HG02610 (cell line): ENCODE data around the gene LRRC9.
"Not testable (repeated sequence)": the region's sequence is repeated elsewhere in the genome, so short reads cannot be mapped to it uniquely, and the experiment has no call there.

Experiments used
- ATAC-seq: cut with Tn5 transposase; IDR thresholded peaks from one replicate; pipeline ENCODE4 v1.9.1; 2021; ENCODE audit warnings: mild to moderate bottlenecking, moderate library complexity; ENCODE audit not compliant: unreplicated experiment

The LRRC9 gene

DNA sequence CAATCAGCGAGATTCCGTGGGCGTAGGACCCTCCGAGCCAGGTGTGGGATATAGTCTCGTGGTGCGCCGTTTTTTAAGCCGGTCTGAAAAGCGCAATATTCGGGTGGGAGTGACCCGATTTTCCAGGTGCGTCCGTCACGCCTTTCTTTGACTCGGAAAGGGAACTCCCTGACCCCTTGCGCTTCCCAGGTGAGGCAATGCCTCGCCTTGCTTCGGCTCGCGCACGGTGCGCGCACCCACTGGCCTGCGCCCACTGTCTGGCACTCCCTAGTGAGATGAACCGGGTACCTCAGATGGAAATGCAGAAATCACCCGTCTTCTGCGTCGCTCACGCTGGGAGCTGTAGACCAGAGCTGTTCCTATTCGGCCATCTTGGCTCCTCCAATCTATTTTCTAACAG lies 32.2 kb downstream of the LRRC9 start:
- not testable (repeated sequence) for ATAC-seq

DNA sequence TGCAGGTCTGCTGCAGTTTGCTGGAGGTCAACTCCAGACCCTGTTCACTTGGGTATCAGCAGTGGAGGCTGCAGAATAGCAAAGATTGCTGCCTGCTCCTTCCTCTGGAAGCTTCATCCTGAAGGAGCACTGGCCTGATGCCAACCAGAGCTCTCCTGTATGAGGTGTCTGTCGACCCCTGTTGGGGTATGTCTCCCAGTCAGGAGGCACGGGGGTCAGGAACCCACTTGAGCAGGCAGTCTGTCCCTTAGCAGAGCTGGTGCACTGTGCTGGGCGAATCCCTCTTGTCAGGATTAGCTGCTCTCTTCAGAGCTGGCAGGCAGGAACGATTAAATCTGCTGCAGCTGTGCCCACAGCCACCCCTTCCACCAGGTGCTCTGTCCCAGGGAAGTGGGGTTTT lies 37.9 kb downstream of the LRRC9 start:
- ATAC-seq, result not testable (repeated sequence)

DNA sequence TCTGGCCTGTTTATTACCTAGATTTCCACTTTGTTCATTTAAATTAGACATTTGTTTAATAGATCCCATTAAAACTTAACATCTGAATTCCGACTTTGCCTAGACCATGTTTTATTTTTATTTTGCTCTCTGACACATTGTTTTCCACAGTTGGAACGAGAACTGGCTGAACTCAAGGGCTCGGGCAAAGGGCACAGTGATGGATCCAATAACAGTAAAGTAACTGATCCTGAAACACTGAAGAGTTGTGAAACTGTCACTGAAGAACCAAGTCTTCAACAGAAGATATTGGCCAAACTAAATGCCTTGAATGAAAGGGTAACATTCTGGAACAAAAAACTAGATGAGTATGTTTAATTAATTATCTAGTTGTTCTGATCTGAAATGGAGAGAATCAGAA lies 39.7 kb downstream of the LRRC9 start:
- no peak for ATAC-seq

DNA sequence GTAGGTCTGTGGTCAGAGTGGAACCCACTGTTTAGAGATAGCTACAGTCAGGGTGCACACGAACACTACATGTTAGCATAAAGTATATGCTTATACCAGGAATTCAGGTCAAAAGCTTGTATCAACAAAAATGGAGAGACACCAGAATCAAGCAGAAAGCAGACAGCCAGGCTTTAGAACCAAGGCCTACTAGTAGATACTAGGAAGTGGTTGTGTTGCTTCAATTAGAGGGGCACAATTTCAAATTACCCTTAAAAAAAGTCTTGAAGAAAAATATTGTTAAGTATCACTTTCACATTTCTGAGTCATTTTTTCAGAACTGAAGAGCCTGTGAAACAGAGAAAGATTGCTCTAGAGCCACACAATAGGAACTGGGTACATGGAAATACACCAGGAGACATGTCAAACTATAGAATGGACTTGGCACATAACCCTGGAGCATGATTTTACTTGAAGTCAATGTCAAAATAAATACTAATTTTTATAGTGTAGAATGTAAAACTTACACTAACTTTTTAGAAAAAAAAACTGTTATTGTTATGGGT lies 41.6 kb downstream of the LRRC9 start:
- ATAC-seq, result no peak

DNA sequence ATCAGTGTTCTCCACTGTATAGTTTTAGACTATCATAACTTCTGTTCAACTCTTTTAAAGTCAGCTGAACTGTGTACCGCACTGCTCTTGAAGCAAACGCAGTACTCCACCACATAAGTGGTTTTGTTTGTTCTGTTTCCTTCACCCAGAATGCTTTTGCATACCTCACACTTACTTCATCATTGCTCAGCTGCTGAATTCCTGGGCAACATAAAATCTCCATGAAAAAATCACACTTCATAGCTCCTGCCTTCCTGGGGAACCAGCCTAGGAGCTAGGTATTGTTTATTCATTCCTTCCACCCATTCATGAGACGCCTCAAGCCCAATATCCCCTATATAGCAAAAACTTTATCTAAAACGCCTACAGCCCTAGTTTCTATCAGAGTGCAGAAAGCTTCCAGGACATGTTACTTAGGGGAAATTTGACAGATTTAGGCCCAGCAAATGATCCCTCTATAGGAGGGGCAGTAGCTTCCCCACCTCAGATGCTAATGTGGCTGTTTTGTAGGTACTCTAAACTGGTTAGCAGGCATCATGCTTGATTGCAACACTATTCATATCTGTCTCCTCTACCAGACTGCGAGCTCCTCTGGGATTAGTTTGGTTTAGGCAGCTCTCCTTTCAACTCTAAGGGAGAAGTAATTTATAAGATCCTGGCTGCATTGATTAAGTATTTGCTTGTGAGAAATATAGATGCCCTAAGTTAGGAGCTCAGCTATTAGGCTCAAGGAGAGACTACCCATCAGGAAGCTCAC lies 44.5 kb downstream of the LRRC9 start:
- peak; percentile 26 for ATAC-seq

DNA sequence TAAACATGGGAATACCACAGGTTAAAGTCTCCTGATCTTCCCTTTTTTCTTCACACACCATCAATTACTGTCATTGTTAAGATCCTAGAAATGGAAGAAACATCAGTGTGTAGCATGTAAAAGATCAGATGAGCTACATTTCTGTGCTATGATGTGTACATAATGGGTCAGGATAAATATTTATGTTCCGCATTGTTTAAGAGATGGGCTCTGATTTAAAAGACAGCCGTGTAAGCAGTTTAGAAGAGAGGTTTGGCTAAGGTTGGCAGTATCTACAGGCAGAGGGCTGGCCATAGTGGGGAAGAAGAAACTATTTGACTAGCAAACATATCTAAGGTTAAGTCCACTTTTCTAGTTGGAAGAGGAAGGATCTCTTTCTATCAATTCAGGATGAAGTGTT lies 49.4 kb downstream of the LRRC9 start:
- no peak for ATAC-seq

DNA sequence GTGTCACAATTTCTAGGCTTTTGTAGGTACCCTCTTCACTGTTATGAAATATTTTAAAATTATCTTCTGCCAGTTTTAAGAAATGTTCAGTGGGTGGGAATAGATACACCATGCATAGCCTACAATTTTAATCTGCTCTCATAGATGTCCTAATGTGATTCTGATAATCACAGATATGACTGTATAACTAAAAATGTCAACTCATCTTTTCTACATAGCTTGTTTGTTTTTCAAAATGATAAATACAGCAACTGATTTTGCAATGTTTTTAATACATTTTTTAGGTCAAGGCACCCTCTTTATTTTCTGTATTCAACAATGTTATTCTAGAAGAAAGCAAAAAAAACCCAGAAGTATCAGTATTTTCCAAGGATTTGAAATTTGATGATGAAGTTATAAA lies 61.6 kb downstream of the LRRC9 start:
- ATAC-seq, result no peak

DNA sequence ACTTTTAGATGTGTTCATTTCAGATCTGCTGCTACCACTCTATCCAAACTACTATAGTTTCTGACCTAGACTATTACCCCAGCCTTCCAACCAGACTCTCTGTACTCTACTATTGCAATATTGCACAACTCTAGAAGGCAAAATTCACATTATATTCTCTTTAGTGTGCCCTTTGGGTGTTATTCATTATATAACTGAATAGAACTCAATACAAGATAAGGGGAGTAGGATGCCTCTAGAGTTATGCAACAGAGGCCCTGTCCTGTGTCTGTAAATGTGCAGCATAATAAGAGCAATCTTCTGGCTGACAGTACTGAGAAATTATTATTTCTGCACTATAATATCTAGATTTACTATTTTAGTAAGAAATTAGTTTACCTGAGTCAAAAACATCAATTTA lies 63.1 kb downstream of the LRRC9 start:
- ATAC-seq, result no peak

DNA sequence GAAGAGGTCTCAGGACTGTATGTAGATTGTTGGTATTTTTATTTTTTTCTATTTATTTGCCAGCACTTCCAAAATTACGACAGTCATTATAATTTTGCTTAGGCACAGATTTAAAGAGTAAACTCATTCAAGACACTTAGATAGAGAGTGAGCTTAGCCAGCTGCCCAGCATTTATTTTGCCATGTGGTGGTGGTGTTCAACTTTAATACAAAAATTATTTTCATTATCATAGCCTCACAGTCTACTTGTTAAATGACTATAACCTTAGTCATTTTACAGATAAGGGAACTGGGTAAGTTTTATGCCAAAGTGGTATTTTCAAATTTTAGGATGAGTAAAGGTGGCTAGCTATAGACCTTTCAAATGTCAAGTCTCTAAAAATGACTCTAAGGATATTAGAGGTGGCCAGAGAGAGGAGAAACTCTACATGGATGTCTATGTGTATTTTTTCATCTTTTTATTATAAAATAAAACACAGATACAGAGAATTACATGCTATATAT lies 66.7 kb downstream of the LRRC9 start:
- no peak for ATAC-seq

DNA sequence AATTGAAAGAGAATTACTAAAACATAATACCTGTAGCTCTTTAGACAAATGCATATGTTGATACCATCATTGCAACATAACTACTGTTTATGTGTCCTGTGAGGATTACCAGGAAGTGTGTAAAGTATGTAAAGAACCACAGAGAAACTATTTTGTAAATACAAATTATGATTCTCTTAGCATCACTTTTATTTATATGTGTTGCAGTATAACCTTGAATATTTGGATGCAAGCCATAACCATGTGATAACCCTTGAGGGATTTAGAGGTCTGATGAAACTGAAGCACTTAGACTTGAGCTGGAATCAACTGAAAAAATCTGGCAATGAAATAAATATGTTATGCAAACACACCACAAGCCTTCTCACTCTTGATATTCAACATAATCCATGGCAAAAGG lies 77.5 kb downstream of the LRRC9 start:
- ATAC-seq, result no peak

DNA sequence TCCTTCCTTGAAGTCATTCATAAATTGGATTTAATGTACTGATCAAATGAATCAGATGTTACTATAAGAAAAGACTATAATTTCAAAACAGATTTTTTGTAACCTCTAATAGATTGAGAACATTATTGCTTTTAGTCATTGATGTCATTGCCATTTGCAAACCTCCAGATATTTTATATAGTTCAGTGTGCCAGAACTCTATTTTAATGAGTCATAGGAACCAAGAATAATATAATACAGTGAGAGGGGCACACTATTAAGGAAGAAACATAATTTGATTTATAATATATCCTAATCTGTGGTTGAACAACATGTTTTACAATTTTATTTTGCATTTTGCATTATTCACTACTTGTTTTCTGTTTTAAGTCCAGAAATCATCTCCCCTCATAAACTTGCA lies 78.0 kb downstream of the LRRC9 start:
- no peak for ATAC-seq

DNA sequence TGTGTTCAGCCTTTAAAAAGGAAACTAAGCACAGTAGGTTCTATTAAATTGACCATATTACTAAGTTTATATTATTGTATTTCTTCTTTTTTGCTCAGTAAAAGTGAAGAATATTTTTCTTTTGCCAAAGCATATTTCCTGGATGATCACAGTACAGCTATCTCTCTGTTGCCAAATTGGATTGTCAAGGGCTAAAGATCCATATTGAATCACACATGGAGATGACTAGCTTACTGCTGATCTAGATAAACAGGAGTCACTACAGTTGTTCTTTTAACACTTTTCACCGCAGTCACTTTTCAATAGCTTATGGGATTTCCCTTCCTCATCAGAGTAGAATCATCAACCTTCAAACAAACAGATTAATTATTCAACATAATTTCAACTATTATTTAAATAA lies 78.6 kb downstream of the LRRC9 start:
- no peak for ATAC-seq

DNA sequence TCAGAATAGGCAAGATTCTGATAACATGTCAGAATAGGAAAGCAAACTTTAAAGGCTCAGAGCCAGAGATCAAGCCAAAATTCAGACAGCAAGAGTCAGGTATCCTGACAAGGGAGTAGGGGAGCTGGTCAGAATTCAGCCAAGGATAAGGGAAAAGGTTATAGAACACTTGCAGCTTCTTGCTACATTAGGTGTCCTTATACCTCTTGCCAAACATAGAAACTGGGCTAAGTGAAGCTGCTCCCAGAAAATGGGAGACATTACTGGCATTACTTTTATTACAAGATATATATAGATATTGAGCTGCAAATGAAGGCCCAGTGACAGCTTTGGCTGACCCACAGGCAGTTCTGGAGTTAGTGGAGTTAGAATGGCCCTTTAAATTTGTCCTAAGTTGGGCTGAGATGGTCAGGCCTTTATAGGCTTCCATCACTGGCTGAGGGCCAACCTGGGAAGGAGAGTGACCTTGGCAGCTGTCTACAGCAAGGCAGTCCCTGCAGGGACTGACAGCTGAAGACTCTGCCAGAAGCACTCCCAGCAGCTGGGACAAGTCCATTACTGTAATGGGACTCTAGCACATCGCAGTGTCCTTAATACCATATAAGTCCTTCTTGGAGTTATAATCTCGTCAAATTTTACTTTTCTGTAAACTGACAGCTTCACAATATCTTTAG lies 83.0 kb downstream of the LRRC9 start:
- ATAC-seq, result no peak

DNA sequence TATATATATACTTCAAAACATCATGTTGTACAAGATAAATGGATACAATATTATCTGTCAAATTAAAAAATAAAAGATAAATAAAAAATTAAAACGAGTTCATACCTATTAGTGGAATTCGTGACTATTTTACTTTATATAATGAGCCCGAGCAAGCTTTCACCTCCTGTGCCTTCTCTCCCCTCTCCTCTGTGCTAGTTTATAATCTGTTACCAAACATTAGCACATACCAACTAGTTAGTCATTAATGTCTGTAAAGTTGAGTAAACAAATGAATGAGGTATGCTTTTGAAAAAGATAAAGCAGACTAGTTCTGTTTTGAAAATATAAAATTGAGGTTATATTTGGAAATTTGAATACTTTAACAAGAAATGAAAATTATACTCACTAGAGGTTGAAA lies 84.0 kb downstream of the LRRC9 start:
- no peak for ATAC-seq

DNA sequence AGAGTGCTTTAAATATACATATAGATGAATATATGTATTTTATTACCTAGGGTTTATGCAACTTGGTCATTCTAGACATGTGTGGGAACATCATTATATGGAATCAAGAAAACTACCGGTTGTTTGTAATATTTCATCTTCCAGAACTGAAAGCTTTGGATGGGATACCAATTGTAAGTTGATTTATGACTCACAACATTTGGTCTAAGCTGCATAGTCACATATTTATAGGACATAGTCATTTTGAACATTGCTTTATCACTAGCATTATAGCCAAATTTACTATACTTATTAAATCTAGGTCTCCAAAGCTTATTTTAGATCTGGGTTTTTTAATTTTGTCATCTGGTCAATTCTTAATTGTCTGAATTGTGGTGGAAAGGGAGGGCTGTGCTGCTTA lies 88.1 kb downstream of the LRRC9 start:
- ATAC-seq, result no peak

DNA sequence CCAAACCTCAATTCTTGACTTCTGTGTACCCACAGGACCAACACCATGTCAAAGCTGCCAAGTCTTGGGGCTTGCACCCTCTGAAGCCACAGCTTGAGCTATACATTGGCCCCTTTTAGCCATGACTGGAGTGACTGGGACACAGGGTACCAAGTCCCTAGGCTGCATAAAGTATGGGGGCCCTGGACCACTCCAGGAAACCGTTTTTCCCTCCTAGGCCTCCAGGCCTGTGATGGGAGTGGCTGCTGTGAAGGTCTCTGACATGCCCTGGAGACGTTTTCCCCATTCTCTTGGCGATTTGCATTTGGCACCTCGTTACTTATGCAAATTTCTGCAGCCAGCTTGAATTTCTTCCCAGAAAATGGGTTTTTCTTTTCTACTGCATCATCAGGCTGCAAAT lies 90.3 kb downstream of the LRRC9 start:
- not testable (repeated sequence) for ATAC-seq

DNA sequence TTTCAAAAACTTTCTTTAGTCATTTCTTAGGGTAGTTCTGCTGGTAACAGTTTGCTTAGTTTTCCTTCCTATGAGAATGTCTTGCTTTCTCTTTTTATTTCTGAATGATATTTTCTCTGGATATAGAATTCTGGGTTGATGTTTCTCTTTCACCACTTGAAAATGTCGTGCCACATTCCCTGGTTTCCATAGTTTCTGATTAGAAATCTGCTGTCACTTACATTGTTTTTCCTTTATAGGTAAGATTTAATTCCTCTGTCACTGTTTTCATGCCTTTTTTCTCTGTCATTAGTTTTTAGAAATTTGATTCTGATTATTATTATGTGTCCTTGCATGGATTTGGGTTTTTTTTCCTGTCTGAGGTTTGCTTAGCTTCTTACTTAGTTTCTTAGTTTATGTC lies 94.5 kb downstream of the LRRC9 start:
- ATAC-seq, result no peak

DNA sequence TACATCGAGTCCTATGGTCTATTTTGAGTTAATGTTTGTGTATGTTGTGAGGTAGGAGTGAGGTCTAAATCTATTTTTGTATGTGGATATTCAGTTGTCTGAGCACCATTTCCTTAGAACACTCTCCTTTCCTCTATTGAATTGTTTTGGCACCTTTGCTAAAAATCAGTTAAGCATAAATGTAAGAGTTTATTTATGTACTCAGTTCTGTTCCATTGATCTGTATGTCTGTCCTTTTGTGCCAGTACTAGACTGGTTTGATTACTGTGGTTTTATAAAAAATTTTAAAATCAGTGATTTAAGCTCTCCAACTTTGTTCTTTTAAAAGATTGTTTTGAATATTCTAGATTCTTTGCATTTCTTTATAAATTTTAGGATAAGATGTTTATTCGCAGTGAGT lies 101.7 kb downstream of the LRRC9 start:
- ATAC-seq, result no peak

DNA sequence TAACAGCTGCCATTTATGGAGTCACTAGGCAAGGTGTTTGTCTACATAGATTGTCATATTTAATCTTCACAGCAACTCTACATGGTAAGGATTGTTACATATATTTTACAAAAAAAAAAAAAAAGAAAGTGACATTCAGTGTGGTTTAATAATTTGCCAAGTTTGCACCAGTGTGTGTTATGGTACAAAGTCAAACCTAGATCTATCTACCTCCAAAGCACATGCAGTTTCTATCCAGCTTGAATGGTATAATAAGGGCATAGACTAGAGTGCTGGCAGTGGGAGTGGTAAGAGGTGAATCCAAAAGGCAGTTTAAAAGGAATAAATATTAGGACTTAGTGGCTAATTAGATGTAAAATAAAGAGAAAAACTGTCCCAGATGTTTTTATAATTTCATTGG lies 105.6 kb downstream of the LRRC9 start:
- ATAC-seq, result no peak

DNA sequence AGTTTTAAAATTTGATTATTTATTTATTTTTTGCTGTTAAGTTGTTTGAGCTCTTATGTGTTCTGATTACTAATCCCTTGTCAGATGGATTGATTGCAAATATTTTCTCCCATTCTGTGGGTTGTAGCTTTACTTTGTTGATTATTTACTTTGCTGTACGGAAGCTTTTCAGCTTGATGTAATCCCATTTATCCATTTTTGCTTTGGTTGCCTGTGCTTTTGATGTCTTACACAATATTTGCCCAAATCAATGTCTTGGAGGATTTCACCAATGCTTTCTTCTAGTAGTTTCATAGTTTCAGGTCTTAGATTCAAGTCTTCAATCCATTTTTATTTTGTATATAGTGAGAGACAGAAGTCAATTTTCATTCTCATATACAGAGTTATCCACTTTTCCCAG lies 115.2 kb downstream of the LRRC9 start:
- ATAC-seq, result no peak

DNA sequence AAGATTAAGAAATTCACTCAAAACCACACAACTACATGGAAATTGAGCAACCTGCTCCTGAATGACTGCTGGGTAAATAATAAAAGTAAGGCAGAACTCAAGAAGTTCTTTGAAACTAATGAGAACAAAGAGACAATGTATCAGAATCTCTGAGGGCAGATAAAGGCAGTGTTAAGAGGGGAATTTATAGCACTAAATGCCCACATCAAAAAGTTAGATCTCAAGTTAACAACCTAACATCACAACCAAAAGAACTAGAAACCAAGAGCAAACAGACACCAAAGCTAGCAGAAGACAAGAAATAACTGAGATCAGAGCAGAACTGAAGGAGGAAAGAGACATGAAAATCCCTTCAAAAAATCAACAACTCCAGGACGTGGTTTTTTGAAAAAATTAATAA lies 128.0 kb downstream of the LRRC9 start:
- ATAC-seq, result not testable (repeated sequence)

DNA sequence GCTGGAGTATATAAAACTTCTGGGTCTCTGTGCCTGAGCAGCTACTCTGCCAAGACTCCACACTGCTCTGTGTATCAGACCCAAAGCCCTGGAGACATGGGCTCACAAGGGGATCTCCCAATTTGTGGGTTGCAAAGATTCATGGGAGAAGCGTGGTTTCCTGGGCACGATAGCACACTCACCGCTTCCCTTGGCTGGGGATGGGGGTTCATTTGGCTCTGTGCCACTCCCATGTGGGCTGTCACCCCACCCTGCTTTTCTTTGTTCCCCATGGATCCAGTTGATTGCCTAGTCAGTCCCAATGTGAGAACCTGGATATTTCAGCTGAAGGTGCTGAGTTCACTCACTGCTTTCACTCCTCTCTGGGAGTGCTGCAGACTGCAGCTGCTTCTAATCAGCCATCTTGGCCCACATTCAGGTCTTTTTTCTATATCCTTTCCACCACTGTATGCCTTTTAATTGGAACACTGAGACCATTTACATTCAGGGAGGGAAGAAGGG lies 131.8 kb downstream of the LRRC9 start:
- ATAC-seq, result peak; percentile 50
